Suprapubic skin (tissue), 2 donors: Measurements from ENCODE around the gene NEURL1.

Source experiments
- EP300 ChIP-seq: sonication (generic); formaldehyde crosslinking; IDR thresholded peaks from one replicate; pipeline ENCODE4 v1.6.1; 2017; ENCODE audit warnings: antibody characterized with exemption
- POLR2A ChIP-seq, 2 donors: fragments of 450-650 bp; IDR thresholded peaks; one replicate each; pipeline ENCODE4 v1.6.1; 2017; ENCODE audit warnings: antibody characterized with exemption in 2 of 2, mild to moderate bottlenecking in 2 of 2, moderate library complexity in 2 of 2

DNA sequence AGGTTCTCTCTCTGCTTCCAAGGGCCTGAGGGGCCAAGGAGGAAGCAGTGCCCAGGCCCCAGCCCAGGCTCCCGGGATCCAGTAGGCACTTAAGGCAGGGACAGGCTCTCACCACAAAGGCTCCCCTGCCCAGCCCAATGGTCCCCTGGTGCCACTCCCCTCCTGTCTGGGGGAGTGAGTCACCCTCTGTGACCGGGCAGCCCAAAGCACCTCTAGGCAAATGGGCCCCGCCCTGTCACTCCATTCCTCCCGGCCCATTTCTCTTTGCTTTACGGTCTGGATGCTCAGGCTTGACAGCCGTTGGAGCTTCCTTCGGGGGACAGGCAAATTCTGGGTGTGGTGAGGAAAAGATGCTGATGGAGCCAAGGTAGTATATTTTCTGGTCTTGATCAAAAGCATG lies 14.4 kb upstream of the NEURL1 start, which contains the start of gene CALHM3:
- TF ChIP-seq POLR2A (IDR thresholded peaks at IDR 0.05) (no peak), EP300 (no peak)
